Measurements from ENCODE around the gene ZNF253. TPM values are rescaled to one million over a fixed set of nuclear protein-coding genes. Genes with fewer than 3 reads are reported as not detected.
A peak's percentile ranks its signal among the peaks of the same experiment; 100 is the strongest.
"Not testable (repeated sequence)": the region's sequence is repeated elsewhere in the genome, so short reads cannot be mapped to it uniquely, and the experiment has no call there.

ZNF253 gene
- total RNA-seq, 1 donor from 2014 or later, result 6.3 TPM

DNA sequence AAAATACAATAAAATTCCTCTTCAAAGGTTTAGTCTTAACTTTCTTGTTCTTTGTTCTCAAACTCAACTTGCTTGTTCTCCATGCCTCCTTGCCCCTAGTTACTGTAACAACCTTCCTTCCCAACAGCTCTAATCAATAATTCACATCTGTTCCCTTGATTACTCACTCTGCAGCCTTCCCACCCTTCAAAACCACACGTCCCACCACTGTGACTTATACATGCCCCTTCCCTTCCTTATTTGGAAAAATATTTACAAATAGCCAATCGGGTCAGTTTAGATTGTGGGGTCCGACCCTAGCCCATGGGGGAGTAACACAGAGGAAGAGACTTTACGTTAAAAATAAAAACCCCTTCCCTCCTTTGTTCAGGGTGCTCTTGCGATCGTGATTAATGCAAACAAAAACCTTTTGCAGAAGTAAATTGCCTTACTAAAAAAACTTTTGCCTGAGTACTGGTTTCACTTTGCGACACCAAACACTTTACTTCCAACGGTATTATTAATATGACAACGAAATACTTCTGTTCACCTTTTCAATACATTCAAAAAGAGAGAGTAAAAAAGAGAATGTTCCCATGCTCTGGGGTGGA lies 34.6 kb downstream of the ZNF253 start:
- DNase-seq, result peak; percentile 59

DNA sequence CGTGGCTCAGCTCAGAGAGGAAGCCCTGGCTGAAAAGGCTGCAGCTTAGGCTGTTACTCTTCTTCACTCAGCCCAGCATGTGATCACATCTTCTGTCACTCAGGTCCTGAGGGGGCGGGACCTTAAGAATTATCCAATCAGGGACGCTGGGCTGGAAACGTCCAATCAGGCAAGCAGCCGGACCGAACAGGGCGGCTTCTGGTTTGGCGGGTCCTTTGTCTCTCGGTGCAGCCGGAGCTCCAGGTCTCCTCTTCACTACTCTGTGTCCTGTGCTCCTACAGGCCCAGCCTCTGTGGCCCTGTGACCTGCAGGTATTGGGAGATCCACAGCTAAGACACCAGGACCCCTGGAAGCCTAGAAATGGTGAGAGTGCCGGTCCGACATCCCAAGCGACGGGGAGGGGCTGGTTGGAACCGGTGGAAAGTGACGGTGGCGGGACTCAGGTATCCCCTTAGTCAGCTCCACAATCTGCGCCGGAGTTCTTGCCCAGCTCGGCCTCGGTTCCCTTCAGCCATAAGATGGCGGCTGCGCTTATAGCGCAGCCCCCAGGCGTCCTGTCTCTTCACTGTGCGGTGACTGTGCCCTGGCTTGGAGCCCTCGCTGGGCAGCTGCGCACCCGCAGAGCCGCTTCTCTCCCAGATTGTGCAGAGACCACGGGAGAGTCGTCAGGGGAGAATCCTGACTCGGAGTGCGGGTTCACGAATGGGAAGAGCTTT lies 35.2 kb downstream of the ZNF253 start, which contains the start of gene ZNF93:
TSS of gene ZNF93 (plus strand) at position 218 of the 716 bp plus-strand sequence. CDS start at position 361, 143 bp downstream.
- DNase-seq, result peak; percentile 98

DNA sequence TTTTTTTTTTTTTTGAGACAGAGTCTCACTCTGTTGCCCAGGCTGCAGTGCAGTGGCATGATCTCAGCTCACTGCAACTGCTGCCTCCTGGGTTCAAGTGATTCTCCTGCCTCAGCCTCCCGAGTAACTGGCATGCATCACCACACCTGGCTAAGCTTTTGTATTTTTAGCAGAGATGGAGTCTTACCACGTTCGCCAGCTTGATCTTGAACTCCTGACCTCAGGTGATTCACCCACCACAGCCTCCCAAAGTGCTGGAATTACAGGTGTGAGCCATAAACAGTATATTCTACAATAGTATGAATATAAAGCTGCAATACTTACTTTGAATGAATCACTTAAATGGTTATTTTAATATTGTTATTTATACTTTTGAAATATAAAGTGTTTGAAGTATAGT lies 41.9 kb downstream of the ZNF253 start:
- DNase-seq, result not testable (repeated sequence)

DNA sequence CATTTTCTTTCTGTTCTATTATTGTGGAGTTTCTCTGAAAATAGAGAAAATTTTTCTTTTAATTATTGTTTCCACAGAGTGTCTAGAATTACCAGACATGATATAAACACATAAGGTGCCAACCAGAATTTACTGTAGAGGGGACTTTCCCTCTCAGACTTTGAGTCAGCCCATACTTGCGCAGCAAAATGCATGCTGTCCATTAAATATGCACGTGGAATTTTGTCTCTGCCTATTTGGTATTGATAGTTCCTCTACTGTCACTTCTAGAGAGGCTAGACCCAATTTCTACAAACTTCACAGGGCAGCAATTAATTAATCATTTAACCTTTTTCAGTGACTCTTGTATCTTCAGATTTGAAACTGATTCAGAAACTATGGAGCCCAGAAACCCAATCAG lies 44.0 kb downstream of the ZNF253 start:
- no peak for DNase-seq

DNA sequence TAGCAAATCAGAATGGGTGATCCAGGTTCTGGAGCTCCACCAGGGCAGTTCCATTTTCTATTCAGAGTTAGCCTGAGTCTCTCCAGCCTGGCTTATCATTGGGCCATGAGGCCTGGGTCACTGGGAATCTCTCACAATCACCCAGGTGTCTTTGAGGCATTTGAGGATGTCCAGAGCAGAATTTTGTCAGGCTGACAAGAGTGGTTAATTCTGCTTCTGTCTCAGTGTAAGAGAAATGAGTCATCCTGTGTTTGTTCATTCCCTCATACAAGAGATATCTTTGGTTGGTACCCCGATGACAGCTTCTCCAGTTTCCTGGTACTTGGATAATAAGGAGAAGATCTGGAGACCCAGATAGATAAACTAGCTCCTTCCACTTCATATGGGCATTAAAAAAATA lies 45.5 kb downstream of the ZNF253 start:
- DNase-seq, result no peak

DNA sequence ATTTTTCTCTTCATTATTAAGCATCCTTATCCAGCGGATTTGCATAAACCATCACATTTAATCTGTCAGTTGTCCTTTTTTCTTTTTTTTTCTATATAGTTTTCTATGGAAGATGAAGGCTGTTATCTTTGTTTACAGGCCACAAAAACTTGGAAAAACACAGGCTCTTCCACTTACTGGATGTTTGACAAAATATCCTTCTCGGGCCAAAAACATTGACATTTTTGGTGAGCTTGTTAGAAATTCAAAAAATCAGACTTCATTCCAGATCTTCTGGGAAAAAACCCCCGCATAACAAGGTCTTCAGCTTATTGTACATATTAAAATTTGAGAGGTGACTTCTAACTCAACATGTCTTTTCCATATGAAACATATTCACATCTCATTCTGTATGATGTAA lies 48.9 kb downstream of the ZNF253 start:
- DNase-seq, result no peak

DNA sequence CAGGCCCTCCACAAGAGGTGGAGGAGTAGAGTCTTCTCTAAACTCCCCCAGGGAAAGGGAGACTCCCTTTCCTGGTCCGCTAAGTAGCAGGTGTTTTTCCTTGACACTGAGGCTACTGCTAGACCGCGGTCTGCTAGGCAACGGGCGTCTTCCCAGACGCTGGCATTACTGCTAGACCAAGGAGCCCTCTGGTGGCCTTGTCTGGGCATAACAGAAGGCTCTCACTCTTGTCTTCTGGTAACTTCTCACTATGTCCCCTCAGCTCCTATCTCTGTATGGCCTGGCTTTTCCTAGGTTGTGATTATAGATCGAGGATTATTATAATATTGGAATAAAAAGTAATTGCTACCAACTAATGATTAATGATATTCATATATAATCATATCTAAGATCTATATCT lies 64.7 kb downstream of the ZNF253 start:
- DNase-seq, result not testable (repeated sequence)

DNA sequence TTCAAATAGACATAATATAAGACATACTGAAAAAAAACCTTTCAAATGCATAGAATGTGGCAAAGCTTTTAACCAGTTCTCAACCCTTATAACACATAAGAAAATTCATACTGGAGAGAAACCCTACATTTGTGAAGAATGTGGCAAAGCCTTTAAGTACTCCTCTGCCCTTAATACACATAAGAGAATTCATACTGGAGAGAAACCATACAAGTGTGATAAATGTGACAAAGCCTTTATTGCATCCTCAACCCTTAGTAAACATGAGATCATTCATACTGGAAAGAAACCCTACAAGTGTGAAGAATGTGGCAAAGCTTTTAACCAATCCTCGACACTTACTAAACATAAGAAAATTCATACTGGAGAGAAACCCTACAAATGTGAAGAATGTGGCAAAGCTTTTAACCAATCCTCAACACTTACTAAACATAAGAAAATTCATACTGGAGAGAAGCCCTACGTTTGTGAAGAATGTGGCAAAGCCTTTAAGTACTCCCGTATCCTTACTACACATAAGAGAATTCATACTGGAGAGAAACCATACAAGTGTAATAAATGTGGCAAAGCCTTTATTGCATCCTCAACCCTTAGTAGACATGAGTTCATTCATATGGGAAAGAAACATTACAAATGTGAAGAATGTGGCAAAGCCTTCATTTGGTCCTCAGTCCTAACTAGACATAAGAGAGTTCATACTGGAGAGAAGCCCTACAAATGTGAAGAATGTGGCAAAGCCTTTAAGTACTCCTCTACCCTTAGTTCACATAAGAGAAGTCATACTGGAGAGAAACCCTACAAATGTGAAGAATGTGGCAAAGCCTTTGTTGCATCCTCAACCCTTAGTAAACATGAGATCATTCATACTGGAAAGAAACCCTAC lies 68.0 kb downstream of the ZNF253 start:
- DNase-seq, result not testable (repeated sequence)

DNA sequence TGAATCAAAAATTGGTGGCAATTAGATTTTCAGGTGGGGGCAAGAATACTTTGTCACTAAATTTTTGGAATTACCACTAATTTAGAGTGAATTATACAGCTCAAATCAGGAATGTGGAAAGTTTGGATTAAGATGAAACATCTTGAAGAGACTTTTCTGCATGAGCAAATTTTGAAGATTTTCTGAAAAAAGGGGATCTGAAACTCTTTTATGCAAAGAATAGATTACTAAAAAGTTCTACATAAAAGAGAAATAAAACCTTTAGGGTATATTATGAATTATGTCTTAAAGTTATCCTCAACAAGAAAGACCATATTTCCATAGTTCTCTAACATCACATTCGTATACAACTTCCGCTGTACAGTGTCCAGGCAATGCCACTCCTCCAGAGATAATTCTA lies 71.7 kb downstream of the ZNF253 start:
- no peak for DNase-seq

DNA sequence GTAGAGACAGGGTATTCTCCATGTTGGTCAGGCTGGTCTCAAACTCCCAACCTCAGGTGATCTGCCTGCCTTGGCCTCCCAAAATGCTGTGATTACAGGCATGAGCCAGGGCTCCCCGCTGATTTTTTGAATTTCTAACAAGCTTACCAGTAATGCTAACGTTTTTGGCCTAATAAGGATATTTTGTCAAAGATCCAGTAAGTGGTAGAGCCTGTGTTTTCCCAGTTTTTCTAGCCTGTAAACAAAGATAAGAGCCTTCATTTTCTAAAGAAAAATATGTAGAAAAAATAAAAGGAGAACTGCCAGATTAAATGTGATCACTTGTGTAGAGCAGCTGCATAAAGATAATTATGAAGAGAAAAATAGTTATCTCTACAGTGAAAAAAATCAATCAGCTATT lies 72.8 kb downstream of the ZNF253 start:
- DNase-seq, result no peak

DNA sequence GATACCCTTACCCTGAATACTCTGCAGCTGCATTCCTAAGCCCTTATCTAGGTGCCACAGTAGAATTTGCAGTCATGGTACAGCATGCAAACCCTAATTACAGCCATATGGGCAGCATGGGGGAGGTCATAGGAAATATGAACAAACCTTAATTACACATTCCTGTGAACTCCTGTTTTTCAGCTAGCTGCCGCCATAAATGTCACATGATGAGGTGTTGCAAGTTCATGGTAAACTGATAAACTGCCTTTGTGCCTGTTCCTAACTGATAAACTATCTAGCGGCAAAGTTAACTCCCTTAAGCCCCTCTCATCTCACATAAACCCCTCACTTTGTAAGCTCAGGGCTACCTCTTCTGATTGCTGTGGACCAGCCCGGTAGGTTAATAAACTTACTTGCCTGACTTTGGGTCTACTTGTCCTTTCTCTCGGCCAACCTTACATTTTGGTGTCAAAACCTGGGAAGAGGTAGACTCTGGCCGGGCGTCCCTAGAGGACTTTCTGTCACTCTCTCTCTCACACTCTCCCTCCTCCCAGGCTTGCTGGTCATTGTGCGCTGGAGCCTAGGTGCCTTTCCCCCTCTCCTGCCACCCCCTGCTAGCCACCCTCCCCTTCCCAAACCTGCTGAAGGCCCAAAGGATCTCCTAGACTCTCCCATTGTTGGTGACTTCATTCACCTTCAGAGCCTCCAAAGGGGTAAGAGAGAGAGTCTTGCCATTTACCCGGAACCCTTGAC lies 78.3 kb downstream of the ZNF253 start:
- DNase-seq, result no peak

Other genes with a start within 250 kb of the ZNF253 start
- 0.05 TPM in 1 of 2 replicates, not detected in the other for gene PBX4, start 247.2 kb upstream of the ZNF253 start, total RNA-seq
- gene LPAR2, start 237.7 kb upstream of the ZNF253 start, total RNA-seq, result 0.42 and 1.0 TPM in 2 replicates
- 6.5 and 12.6 TPM in 2 replicates for gene GMIP, start 222.2 kb upstream of the ZNF253 start, total RNA-seq
- gene ATP13A1, start 202.2 kb upstream of the ZNF253 start, total RNA-seq, result 36.8 and 188 TPM in 2 replicates
- gene ZNF101, start 197.0 kb upstream of the ZNF253 start, total RNA-seq, result 15.9 and 20.4 TPM in 2 replicates
- 6.0 and 8.2 TPM in 2 replicates for gene ZNF14, start 132.8 kb upstream of the ZNF253 start, total RNA-seq
- gene ZNF506, start 44.1 kb upstream of the ZNF253 start, total RNA-seq, result 11.4 and 16.3 TPM in 2 replicates
- gene ZNF93, start 35.1 kb downstream of the ZNF253 start, total RNA-seq, result 6.0 and 11.7 TPM in 2 replicates
- gene ZNF682, start 173.6 kb downstream of the ZNF253 start, total RNA-seq, result 2.7 and 5.4 TPM in 2 replicates
- gene ZNF90, start 212.1 kb downstream of the ZNF253 start, total RNA-seq, result 0.84 and 1.5 TPM in 2 replicates